HG02884 (cell line): ENCODE data around the gene TSN.

Experiments used
- ATAC-seq: cut with Tn5 transposase; IDR thresholded peaks from one replicate; pipeline ENCODE4 v1.9.1; 2021; ENCODE audit warnings: mild to moderate bottlenecking, moderate library complexity; ENCODE audit not compliant: unreplicated experiment

Gene TSN

DNA sequence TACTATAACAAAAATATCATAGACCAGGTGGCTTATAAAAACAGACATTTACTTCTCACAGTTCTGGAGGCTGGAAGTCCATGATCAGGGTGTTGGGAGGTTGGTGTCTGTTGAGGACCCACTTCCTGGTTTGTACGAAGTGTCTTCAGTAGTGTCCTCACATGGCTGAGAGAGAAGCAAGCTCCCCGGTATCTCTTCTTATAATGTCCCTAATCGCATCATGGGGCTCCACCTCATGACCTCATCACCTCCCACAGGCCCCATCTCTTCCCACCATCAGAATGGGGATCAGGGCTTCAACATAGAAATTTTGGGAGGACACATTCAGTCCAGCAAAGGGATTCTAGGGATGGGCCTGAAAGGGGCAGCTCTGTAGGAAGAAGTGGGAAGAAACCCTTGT, 14.0 kb upstream of the TSN start:
- no peak for ATAC-seq

DNA sequence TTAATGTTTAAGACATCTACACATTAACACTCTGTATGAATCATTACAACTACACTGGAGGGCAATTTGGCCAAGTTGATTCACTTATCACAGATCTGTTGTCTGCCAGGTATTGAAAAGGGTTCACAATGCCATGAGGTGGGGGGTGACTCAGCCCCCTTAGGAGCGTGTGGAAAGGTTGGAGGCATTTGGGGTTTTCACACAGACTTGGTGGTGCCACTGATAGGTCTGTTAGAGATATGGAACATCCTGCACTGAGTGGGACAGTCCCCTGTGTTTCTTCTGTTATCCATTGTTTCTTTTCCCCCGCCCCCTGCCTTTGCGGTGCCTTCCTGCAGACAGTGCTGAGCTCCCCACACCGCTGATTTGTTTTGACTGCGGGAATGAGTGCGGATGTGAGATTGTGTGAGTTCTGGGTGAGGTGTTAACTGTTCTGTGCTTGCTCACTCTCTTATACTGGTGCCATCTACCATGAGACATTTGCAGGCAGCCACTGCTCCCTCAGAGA, 9.3 kb upstream of the TSN start:
- no peak for ATAC-seq

DNA sequence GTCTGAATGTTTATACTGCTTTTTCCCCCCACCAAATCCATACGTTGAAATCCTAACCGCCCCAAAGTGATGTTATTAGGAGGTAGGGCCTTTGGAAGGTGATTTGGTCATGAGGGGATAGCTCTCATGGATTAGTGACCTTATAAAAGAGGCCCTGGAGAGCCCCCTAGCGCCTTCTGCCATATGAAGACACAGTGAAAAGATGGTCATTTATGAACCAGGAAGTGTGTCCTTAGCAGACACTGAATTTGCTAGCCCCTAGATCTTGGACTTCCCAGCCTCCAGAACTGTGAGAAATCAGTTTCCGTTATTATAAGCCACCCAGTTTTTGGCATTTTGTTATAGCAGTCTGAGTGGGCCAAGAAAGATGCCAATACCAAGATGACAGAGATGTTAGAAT, 7.2 kb upstream of the TSN start:
- ATAC-seq, result no peak

DNA sequence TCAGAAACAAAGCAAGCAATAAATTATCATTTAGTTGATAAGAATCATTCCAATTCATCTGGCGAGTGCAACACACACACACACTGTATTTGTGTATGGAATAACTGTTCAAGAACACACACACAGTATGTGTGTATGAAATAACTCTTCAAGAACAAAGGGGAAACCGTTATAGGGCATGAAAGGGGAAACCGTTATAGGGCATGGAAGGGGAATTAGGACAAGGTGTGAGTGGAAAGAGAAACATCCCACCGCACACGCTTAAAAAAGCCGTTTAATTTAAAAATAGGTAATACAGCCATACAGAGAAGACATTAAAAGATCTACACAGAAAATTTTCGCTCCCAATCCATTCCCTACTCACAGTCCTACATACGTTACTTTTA, 607 bp upstream of the TSN start:
- no peak for ATAC-seq

DNA sequence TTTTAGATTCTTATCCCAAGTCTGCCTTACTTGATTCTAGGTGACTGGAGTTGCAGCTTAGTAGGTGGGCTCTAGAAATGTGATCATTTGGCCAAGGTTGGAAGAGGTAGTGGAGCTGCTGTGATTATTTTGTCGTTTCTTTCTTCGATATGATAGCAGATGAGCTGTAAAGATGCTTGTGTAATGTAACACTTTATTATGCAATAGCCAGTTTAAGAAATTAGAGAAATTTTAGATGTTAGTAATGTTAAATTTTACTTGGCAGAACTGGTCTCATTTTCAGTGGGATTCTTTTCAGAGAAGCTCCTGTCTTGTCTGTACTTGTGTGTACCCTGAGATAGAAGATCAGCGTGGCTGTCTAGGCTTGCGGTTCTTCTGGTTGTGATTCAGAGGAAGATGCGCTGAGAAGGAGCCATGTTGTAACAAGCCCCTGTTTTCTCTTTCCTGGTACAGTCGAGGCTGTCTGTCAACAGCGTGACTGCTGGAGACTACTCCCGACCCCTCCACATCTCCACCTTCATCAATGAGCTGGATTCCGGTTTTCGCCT, 9.3 kb downstream of the TSN start:
- no peak for ATAC-seq

DNA sequence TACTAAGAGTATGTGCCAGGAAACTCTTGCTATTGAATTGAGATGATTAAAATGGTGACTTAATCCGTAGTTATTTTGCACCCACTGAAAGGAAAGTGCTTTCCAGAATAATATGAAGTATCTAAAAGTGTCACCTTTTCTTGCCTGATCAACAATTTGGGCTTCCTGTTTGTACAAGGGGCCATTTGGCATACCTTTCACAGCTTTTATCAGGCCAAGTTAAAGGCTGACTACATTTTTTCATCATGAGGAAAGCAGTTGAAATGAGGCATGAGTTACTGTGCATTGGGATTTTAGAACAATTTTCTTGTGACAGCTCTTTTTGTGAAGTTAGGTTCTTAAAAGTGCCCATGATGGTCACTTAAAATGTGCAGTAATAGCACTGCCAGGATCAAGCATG, 11.2 kb downstream of the TSN start:
- no peak for ATAC-seq

DNA sequence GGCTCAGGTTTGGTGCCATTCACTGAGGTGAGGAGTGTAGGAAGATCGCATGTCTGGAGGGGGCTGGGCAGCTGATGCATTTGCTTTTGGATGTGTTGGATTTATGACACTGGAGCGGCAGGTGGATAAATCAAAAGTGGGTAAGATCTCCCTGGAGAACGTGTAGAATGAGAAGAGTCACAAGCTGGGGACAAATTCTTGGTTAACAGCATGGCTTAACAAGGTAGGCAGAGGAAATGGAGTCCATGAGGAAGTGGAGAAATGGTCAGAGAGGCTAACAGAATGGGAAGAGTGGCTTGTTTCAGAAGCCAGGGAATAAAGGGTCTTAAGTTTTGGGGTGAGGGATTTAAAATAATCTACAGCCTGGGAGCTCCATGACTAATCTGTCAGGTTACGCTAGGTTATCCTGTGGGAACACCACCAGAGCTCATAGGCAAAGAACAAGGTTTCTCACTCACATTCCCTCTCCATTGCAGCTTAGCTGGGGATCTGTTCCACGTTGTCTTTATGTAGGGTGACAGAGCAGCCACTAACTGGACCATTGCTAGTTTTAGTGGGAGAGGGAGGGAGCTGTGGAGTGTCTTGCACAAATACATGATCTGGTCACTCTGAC, 12.8 kb downstream of the TSN start:
- ATAC-seq, result no peak

DNA sequence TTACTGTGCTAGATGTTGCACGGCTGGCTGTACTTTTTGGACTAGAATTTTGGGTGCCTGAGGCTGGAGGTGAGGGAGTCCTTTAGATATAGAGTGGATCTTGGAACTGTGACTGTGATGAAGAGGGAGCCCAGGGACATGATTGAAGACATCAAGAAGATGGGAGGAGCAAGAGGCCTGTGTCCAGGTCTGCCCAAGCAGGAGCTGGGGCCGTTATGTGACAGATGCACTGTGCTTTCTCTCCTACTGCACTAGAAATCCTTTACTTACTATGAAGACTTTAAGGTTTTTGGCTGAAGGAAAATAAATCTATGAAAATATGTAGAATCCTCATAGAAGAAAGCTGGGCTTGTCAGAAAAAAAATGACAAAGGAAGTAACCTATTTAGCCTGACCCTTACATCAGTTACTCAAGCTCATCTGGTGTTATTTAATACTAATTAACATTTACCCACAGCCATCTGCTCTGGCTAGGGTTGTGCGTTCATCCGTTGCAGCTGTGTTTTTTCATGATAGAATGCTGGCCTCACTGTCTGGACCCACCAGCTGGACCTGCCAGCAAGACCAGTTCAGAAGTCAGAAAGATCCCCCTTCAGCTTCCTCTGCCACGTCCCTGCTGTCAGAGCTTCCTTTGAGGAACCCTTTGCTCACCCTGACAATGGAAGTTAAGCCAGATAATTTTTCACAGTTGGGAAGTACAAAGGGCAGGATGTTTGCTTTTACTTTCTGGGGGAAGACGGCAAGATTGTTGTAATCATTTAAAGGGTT, 16.7 kb downstream of the TSN start:
- no peak for ATAC-seq

DNA sequence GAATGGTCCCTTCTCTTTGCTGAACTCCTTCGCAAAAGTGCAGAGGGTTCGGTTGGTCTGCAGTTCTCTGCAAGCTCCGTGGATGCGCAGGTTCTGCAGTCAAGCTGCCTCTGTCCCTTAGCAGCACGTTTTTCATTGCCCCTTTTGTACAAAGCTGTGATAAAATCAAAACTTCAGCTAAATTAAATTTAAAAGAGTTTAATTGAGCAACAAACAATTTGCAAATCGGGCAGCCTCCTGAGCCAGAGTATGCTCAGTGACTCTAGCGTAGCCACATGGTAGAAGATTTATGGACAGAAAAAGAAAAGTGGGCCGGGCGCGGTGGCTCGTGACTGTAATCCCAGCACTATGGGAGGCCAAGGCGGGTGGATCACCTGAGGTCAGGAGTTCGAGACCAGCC, 18.8 kb downstream of the TSN start:
- no peak for ATAC-seq

DNA sequence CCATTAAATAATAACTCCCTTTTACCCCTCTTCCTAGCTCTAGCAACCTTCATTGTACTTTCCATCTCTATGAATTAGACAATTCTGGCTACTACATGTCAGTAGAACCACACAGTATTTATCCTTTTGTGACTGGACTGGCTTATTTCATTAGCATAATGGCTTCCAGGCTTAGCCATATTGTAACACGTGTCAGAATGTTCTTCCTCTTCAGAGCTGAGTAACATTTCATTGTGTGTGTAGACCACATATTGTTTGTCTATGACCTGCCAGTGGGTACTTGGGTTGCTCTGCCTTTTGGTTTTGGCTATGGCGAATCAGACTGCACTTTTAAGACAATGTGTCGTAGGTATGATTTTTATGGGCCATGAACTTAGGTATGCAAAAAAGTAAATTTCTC, 20.9 kb downstream of the TSN start:
- ATAC-seq, result no peak

DNA sequence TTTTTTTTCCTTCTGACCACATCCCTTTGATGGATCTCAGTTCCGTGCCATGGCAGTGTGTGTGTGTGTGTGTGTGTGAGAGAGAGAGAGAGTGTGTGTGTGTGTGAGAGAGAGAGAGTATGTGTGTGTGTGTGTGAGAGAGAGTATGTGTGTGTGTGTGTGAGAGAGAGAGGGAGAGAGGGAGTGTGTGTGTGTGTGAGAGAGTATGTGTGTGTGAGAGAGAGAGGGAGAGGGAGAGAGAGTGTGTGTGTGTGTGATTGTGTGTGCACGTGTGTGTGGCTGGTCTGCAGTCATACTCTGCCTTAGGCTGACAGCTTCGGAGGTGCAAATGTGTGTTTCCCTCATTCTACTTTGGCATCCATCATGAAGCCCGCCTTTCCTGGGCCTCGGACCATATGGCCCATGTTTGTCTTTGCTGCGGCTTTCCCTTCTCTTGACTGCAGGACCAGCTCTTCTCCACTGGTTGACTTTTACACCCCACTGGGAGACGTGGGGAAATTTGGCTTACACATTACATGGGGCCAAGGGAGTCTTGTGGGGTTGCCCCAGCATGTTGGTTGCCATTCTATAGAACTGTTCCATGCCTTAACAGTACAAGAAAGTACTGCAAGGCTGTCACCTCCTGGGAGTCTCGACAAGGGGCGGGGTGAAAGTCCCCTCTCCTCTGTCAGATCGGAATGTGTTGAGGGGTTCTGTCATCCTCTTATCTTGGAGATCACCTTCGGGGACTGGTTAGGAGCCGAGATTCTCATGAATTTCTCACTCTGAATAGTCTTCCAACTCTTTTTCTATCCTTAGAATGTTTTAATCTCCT, 21.6 kb downstream of the TSN start:
- ATAC-seq, result no peak

DNA sequence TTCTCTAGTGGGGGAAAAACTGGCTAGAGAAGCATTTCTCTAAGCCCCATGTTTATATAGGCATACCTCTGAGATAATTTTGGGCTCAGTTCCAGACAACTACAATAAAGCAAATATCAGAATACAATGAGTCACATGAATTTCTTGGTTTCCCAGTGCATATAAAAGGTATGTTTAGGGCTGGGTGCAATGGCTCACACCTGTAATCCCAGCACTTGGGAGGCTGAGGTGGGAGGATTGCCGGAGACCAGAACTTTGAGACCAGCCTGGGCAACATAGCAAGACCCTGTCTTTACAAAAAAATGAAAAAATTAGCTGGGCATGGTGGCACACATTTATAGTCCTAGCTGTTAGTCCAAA, 22.2 kb downstream of the TSN start:
- ATAC-seq, result no peak

DNA sequence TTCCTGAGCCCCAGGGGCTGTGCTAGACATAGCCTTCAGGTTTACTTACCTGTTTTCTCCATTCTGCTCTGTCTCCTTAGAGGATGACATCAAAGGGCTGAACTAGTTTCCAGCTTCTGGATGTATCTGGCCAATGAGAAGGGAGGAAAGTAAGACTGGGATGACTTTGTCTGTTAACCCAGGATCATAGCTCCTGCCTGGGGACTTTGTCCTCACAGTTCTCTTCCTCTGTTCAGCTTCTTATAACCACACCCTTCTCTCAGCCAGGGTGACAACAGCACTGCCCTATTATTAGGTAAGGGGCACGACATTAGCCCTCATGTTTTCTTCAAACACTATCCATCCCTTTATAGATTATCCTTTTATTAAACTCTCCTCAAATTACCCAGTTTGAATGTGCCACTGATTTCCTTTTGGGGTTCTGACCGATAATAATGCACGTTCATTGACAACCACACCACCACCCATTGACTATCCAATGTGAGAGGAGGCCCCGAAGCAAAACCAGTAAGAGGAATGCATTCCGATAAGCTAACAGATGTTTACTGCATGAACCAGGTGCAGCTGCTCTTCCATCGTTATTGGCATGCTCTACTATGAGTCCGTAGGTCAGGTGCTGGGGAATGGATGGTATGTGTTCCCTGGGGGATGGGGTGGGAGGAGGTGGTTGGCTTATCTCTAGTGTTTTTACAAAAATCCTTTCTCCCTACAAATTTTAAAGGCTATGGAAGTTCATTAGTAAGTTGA, 23.5 kb downstream of the TSN start:
- ATAC-seq, result no peak

DNA sequence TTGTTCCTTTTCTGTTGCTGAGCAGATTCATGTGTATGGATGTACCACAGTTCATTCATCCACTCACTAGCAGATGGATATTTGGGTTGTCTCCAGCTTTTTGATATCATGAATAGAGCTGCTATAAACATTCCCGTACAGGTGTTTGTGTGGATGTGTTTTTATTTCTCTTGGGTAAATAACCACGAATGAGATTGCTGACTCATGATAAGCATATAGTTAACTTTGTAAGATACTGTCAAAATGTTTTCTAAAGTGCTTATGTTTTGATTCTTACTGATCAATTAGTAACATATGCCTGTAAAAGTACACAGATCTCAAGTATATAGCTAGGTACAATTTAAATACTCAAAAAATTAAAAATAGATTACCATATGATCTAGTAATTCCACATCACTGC, 27.7 kb downstream of the TSN start:
- no peak for ATAC-seq

DNA sequence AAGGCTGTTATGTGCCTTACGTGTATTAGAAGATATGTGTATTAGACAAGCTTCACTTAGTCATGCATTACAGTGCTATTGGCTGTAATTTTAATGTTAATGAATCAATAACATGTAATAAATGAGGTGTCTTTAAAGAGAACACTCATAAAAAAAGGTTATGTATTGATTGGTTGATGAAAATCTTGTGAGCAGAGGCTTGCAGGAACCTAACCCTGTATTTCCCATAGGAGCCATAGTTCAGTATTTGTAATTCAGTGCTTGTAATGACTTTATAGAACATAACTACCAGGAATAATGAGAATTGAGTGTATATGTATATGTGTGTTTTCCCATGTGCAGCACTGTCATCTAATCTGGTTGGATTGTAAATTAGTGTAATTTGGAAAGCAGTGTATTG, 33.2 kb downstream of the TSN start:
- ATAC-seq, result no peak

DNA sequence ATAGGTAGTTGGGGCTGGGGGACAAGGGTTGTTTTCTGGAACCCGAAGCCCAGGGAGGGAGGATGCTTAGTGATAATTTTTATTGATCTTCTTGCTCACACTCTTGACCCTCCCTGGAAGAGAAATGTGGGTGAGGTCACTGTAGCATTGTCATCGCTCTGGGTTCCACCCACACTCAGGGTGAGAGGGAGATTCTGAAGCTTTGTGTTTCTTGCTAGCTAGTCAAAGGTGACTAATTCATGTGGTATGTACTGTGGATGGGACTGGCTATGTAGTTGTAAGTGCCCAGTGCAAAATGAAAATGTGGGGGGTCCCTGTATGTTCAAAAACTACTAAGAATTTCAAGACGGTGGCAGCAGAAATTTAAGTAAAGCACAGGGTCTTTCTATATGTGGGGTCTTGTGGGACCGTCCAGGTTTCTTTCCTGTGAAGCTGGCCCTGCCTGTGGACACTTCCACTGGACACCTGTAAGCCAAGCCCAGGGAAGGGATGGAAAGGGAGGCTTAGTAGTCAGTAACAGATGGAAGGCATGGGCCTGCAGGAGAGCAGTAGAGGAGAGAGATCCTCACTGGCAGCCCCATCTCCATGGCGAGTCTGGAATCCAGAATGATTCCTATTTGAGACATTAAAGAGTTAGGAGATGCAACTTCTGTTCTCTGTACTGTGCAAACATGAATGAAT, 35.0 kb downstream of the TSN start:
- no peak for ATAC-seq

DNA sequence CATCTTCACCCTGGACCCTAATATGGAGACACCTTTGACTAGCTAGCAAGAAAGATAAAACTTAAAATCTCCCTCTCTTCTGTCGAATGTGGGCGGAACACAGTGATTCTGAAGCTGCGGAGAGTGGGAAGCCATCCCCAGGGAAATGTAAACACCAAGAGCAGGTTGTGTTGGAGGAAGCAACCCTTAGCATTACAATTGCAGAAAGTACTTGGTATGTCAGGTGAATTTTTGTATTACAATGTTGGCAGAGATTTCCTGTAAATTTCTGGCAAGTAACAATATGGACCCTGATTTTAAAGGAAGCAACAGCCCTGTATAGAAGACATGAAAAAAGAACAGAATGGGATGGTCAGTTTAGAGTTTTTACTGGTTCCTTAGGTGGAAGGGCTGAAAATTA, 35.8 kb downstream of the TSN start:
- no peak for ATAC-seq

DNA sequence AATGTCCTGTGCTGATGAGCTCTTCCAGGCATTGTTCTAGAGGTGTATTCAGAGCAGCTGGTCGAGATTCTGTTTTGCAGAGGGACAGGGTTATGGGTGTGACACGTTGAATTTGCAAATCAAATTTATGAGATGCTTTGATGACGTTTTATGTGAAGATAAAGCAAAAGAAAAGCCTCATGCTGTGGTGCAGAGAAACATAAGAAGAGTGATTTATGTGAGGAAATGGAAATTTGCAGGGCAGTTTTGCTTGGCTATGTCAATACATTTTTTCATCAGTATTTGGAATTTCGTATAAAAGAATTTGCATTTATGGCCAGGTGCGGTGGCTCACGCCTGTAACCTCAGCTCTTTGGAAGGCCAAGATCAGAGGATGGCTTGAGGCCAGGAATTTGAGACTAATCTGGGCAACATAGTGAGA, 36.4 kb downstream of the TSN start:
- ATAC-seq, result no peak

DNA sequence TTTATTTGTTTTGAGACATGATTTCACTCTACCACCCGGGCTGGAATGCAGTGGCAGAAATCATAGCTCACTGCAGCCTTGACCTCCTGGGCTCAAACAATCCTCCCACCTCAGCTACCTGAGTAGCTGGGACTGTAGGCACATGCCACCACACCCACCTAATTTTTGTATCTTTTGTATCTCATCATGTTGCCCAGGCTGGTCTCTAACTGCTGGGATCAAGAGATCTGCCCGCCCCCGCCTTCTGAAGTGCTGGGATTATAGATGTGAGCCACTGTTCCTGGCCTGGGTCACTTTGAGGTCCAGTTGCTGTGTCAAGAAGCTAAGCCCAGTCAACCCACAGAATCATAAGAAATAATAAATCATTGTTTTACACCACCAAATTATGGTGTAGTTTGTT, 38.4 kb downstream of the TSN start:
- no peak for ATAC-seq

DNA sequence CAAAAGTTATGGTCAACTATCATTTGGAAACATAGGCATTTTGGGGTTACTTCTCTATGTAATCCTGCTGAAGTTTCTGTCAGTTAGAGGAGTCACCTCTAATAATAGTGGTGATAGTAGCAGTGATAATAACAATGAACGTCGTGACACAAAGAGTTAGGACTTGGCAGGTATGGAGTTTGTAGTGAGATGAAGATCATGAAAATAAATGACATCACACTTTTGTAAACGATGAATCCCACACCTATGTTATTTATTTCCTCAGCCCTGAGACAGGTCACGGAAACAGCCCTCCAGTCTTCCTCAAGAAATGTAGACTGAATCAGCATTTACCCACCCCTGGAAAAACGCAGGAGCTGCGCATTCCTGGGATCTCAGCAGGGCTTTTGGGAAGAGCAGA, 38.8 kb downstream of the TSN start:
- no peak for ATAC-seq
